ENCODE measurements around the gene AOC2.
"Not testable (repeated sequence)": the region's sequence is repeated elsewhere in the genome, so short reads cannot be mapped to it uniquely, and the experiment has no call there.

DNA sequence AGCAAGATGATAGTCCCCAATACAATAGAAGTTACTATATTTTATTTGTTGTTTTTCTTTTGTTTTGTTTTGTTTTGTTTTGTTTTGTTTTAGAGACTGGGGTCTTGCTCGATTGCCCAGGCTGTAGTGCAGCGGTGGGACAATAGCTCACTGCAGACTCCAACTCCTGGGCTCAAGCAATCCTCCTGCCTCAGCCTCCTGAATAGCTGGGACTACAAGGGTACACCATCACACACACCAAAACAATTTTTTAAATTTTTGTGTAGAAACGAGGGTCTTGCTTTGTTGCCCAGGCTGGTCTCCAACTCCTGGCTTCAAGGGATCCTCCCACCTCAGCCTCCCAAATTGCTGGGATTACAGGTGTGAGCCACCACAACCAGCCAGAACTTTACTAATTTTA is 55.6 kb downstream of the AOC2 start:
- TF ChIP-seq, protein P1, sequence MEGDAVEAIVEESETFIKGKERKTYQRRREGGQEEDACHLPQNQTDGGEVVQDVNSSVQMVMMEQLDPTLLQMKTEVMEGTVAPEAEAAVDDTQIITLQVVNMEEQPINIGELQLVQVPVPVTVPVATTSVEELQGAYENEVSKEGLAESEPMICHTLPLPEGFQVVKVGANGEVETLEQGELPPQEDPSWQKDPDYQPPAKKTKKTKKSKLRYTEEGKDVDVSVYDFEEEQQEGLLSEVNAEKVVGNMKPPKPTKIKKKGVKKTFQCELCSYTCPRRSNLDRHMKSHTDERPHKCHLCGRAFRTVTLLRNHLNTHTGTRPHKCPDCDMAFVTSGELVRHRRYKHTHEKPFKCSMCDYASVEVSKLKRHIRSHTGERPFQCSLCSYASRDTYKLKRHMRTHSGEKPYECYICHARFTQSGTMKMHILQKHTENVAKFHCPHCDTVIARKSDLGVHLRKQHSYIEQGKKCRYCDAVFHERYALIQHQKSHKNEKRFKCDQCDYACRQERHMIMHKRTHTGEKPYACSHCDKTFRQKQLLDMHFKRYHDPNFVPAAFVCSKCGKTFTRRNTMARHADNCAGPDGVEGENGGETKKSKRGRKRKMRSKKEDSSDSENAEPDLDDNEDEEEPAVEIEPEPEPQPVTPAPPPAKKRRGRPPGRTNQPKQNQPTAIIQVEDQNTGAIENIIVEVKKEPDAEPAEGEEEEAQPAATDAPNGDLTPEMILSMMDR (IDR thresholded peaks at IDR 0.05): not testable (repeated sequence)
- not testable (repeated sequence) for TF ChIP-seq POLR2AphosphoS5 (IDR thresholded peaks at IDR 0.05; ENCODE audit: insufficient read depth in 1 of 2, low read depth in 1 of 2); POLR2A (IDR thresholded peaks at IDR 0.05)

Measured in vagina (tissue), 2 donors.